Astrocyte of the spinal cord (primary cell): ENCODE measurements around the gene SYTL1.

Experiments used
- DNase-seq: peaks from one replicate; pipeline ENCODE4 v3.0.0; 2011; ENCODE audit warnings: low read depth, low spot score
- H3K4me3 ChIP-seq: 2 replicates; pipeline ENCODE4 v1.5.1; 2011; ENCODE audit warnings: low read depth, mild to moderate bottlenecking, low read length, moderate library complexity
- CTCF ChIP-seq: IDR thresholded peaks from 2 replicates; pipeline ENCODE4 v1.5.1; 2012; ENCODE audit warnings: low read depth, mild to moderate bottlenecking, low read length, inconsistent platforms
- in situ Hi-C: cut with HindIII; loops from 2 replicates; pipeline ENCODE4 v1.10.0; 2017; ENCODE audit warnings: low sequenced_read_pairs

SYTL1 gene

GRCh38 chr1:27341525-27342252, at the start of gene SYTL1:
SYTL1 (plus strand) TSS chr1:27342022; CDS start chr1:27345335, 3,313 bp downstream.
- in situ Hi-C loops = no loop called here
- no peak for TF ChIP-seq CTCF
- peak; percentile 62 for DNase-seq
- no peak within 1 kb of the TSS for H3K4me3 ChIP-seq

GRCh38 chr1:27292106-27292505, 49.7 kb upstream of the SYTL1 start:
- no peak for DNase-seq
- no peak overlapping the region for H3K4me3 ChIP-seq
- in situ Hi-C loops = no loop called here
- TF ChIP-seq CTCF = no peak

- no peak for TF ChIP-seq CTCF
- in situ Hi-C loops = no loop called here
- no peak overlapping the region for H3K4me3 ChIP-seq
- DNase-seq = no peak
Observed at GRCh38 chr1:27293915-27294314, 47.9 kb upstream of the SYTL1 start.

- DNase-seq = peak; percentile 59
- H3K4me3 ChIP-seq = no peak overlapping the region
- in situ Hi-C loops = no loop called here
- peak; percentile 79 for TF ChIP-seq CTCF
Observed at GRCh38 chr1:27296773-27297291, 45.0 kb upstream of the SYTL1 start.

- in situ Hi-C loops = no loop called here
- H3K4me3 ChIP-seq = no peak overlapping the region
- TF ChIP-seq CTCF = no peak
- no peak for DNase-seq
Observed at GRCh38 chr1:27297903-27298302, 43.9 kb upstream of the SYTL1 start.

GRCh38 chr1:27298632-27299384, 43.0 kb upstream of the SYTL1 start:
- no peak overlapping the region for H3K4me3 ChIP-seq
- no peak for TF ChIP-seq CTCF
- DNase-seq = no peak
- in situ Hi-C loops = no loop called here
